Loucy (cell line): ENCODE results near the gene TACR1.

Source experiments
- CTCF ChIP-seq: fragments of 200-600 bp; sonication (generic); conservative IDR thresholded peaks from 2 replicates; pipeline ENCODE4 v1.5.1; 2014; ENCODE audit warnings: mild to moderate bottlenecking, antibody characterized with exemption, low read length
- EZH2phosphoT487 ChIP-seq: fragments of 200-600 bp; IDR thresholded peaks from 2 replicates; pipeline ENCODE4 v1.6.1; 2018; ENCODE audit warnings: antibody characterized with exemption, mild to moderate bottlenecking, moderate library complexity, borderline replicate concordance

- TF ChIP-seq CTCF: no peak
- no peak for TF ChIP-seq EZH2phosphoT487
Measured at GRCh38 chr2:75054296-75054695, 145.0 kb downstream of the TACR1 start.
